ENCODE measurements around the gene LAPTM4A.

GRCh38 chr2:20027260-20027677 is 24.2 kb downstream of the LAPTM4A start:
- TF ChIP-seq, protein P1, sequence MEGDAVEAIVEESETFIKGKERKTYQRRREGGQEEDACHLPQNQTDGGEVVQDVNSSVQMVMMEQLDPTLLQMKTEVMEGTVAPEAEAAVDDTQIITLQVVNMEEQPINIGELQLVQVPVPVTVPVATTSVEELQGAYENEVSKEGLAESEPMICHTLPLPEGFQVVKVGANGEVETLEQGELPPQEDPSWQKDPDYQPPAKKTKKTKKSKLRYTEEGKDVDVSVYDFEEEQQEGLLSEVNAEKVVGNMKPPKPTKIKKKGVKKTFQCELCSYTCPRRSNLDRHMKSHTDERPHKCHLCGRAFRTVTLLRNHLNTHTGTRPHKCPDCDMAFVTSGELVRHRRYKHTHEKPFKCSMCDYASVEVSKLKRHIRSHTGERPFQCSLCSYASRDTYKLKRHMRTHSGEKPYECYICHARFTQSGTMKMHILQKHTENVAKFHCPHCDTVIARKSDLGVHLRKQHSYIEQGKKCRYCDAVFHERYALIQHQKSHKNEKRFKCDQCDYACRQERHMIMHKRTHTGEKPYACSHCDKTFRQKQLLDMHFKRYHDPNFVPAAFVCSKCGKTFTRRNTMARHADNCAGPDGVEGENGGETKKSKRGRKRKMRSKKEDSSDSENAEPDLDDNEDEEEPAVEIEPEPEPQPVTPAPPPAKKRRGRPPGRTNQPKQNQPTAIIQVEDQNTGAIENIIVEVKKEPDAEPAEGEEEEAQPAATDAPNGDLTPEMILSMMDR (IDR thresholded peaks at IDR 0.05), result no peak
- TF ChIP-seq POLR2A (IDR thresholded peaks at IDR 0.05), result no peak

Measured in breast epithelium (tissue), 3 donors.